ENCODE measurements around the gene NXF1. TPM values are rescaled to one million over a fixed set of nuclear protein-coding genes. Genes with fewer than 3 reads are reported as not detected.

NXF1 gene
- polyA plus RNA-seq, 1 of the 3 experiments (the other 2 are of a cell fraction) = 59.7 TPM

DNA sequence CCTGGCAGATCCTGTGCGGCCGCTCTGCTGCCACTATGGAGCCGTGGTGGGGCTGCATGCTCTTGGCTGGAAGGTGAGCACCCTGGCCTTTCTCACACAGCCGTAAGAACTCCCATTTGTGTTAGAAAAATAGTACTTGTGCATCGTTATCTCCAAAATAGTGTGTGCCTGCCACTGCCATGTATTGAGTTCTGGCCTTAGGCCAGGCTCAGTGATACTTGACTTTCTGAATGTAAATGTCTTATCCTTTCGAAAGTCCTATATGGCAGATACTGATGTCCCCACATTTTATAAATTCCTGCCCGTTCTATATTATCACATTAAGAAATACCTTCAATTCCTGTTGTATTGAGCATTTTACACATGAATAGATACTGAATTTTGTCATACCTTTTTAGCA, 22.5 kb downstream of the NXF1 start:
- TF ChIP-seq MXI1 (IDR thresholded peaks at IDR 0.05; ENCODE audit: low read depth, low read length) (no peak), TCF12 (IDR thresholded peaks at IDR 0.05) (no peak), TAF1 (IDR thresholded peaks at IDR 0.05; ENCODE audit: borderline replicate concordance, low read depth, low read length) (no peak), TEAD4 (IDR thresholded peaks at IDR 0.05; ENCODE audit: borderline replicate concordance, insufficient read depth) (no peak)
- H3K27ac ChIP-seq (ENCODE audit: low read depth in 2 of 2, low read length in 1 of 2) = no peak overlapping the region
- POLR2A ChIA-PET = no interaction called here

DNA sequence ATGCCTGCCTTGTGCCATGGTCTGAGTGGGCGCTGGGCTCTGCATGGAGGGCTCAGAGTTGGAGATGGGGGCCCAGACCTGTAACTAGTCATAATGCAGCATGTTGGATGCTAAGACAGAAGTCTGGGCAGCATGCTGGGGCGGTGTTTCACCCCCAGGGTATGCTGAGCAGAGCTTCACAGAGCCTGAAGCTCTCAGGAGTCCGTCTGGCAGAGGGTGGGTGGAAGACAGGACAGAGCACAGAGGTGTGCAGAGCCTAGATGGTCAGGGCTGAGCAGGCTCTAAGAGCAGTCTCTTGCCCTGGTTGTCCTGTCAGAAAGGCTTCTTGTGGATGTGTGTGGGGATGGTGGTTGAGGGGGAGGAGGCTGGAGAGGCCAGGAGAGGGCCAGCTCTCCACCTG, 26.8 kb downstream of the NXF1 start:
- no peak overlapping the region for H3K9ac ChIP-seq
- peaks cover 13% of the 10 kb centered on the region for H3K79me2 ChIP-seq (ENCODE audit: insufficient read depth)
- no peak overlapping the region for H2AFZ ChIP-seq (ENCODE audit: low read depth)
- H3K36me3 ChIP-seq (replicated peaks in 1 of 2; ENCODE audit: control insufficient read depth in 1 of 2, insufficient read depth in 2 of 2, low read length in 1 of 2) = peaks cover 11 to 13% of the 10 kb centered on the region in 2 experiments
- DNase-seq = no peak
- WGBS (ENCODE audit: low lambda C conversion rate) = 91% methylated on average over 2 of the region's 3 CpGs
- CTCF ChIA-PET = interaction anchor here (1.7 to 9.8 kb wide), 2 partner anchors 8 to 9 kb away, joined by 4 to 130 read pairs; partner anchors contain the start of gene TMEM179B
- H3K9me3 ChIP-seq = no peaks in the 10 kb centered on the region
- no peak overlapping the region for H3K4me3 ChIP-seq (ENCODE audit: low read depth in 2 of 2, low read length in 1 of 2)
- H4K20me1 ChIP-seq (ENCODE audit: insufficient read depth) = no peaks in the 10 kb centered on the region
- H3K27ac ChIP-seq (ENCODE audit: low read depth in 2 of 2, low read length in 1 of 2) = no peak overlapping the region
- no peaks in the 10 kb centered on the region for H3K4me1 ChIP-seq (ENCODE audit: control insufficient read depth in 1 of 2, insufficient read depth in 2 of 2, low read depth in 1 of 2, low read length in 1 of 2)
- peaks cover 6% of the 10 kb centered on the region for H3F3A ChIP-seq (replicated peaks; ENCODE audit: insufficient read depth)
- no peaks in the 10 kb centered on the region for H3K27me3 ChIP-seq (ENCODE audit: insufficient read depth)
- H3K9me2 ChIP-seq = no peaks in the 10 kb centered on the region
- POLR2A ChIA-PET = no interaction called here
- H3K4me2 ChIP-seq = no peak overlapping the region
- no peak for TF ChIP-seq TCF12 (IDR thresholded peaks at IDR 0.05)
- TF ChIP-seq, protein P1, sequence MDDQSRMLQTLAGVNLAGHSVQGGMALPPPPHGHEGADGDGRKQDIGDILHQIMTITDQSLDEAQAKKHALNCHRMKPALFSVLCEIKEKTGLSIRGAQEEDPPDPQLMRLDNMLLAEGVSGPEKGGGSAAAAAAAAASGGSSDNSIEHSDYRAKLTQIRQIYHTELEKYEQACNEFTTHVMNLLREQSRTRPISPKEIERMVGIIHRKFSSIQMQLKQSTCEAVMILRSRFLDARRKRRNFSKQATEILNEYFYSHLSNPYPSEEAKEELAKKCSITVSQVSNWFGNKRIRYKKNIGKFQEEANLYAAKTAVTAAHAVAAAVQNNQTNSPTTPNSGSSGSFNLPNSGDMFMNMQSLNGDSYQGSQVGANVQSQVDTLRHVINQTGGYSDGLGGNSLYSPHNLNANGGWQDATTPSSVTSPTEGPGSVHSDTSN (IDR thresholded peaks at IDR 0.05) = no peak
- no peak for TF ChIP-seq CHD2 (IDR thresholded peaks at IDR 0.05; ENCODE audit: low read length, partially characterized antibody)
- no peak for TF ChIP-seq RFX5 (IDR thresholded peaks at IDR 0.05; ENCODE audit: low read length)

More for the DNA sequence above, 22.5 kb downstream of the NXF1 start:
- no peak overlapping the region for H3K4me3 ChIP-seq (ENCODE audit: low read depth in 2 of 2, low read length in 1 of 2)
- peaks cover 14 to 15% of the 10 kb centered on the region in 2 experiments for H3K36me3 ChIP-seq (replicated peaks in 1 of 2; ENCODE audit: control insufficient read depth in 1 of 2, insufficient read depth in 2 of 2, low read length in 1 of 2)
- DNase-seq = no peak
- no peak overlapping the region for H3K9ac ChIP-seq
- no peaks in the 10 kb centered on the region for H3K9me2 ChIP-seq
- H3K4me2 ChIP-seq = no peak overlapping the region
- H3K79me2 ChIP-seq (ENCODE audit: insufficient read depth) = peaks cover 14% of the 10 kb centered on the region; the same call in 1 of the 2 replicates
- H2AFZ ChIP-seq (ENCODE audit: low read depth) = no peak overlapping the region
- H3K9me3 ChIP-seq = no peaks in the 10 kb centered on the region
- peaks cover 0 to 6% of the 10 kb centered on the region in 2 experiments; a peak in 3 of 4 replicates for H3K4me1 ChIP-seq (ENCODE audit: control insufficient read depth in 1 of 2, insufficient read depth in 2 of 2, low read depth in 1 of 2, low read length in 1 of 2)
- no peaks in the 10 kb centered on the region for H3K27me3 ChIP-seq (ENCODE audit: insufficient read depth)
- CTCF ChIA-PET = no interaction called here
- H3F3A ChIP-seq (replicated peaks; ENCODE audit: insufficient read depth) = peaks cover 11% of the 10 kb centered on the region
- H4K20me1 ChIP-seq (ENCODE audit: insufficient read depth) = no peaks in the 10 kb centered on the region
- WGBS (ENCODE audit: low lambda C conversion rate) = 93% methylated on average over 3 of the region's 7 CpGs

DNA sequence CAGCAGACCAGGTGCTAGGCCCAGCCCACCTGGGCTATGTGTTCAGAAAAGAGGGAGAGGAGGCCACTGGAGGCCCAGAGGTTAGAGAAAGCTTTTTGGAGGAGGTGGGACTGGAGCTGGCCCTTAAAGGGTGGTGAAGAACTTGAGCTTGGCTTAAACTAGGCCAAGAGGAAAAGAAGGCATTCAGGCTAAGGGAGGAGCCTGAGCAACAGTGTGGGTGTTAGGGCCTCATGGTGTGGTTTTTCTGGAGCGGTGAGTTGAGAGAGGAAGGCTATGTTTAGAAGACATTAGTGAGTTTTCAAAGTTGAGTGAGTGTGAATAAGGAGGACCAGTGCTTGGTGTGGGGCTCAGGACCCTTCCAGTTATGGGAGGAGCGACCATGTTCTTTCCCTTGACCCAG, 27.9 kb downstream of the NXF1 start:
- Histone ChIP-seq H3K79me2 (ENCODE audit: insufficient read depth) (peaks cover 23% of the 10 kb centered on the region), H3F3A (replicated peaks; ENCODE audit: insufficient read depth) (peaks cover 6% of the 10 kb centered on the region), H3K27me3 (ENCODE audit: insufficient read depth) (no peaks in the 10 kb centered on the region), H3K4me2 (no peak overlapping the region), H3K4me3 (ENCODE audit: low read depth in 2 of 2, low read length in 1 of 2) (no peak overlapping the region), H4K20me1 (ENCODE audit: insufficient read depth) (no peaks in the 10 kb centered on the region), H2AFZ (ENCODE audit: low read depth) (no peak overlapping the region), H3K9me3 (no peaks in the 10 kb centered on the region), H3K27ac (ENCODE audit: low read depth in 2 of 2, low read length in 1 of 2) (no peak overlapping the region), H3K9ac (no peak overlapping the region), H3K4me1 (ENCODE audit: control insufficient read depth in 1 of 2, insufficient read depth in 2 of 2, low read depth in 1 of 2, low read length in 1 of 2) (no peaks in the 10 kb centered on the region), H3K9me2 (no peaks in the 10 kb centered on the region), H3K36me3 (replicated peaks in 1 of 2; ENCODE audit: control insufficient read depth in 1 of 2, insufficient read depth in 2 of 2, low read length in 1 of 2) (peaks cover 5 to 12% of the 10 kb centered on the region in 2 experiments)
- CTCF ChIA-PET = interaction anchor here (1.1 to 9.8 kb wide), 2 partner anchors 9 to 86 kb away, joined by 3 to 130 read pairs; partner anchors contain the start of gene TMEM179B
- 94% methylated on average over 2 of the region's 2 CpGs for WGBS (ENCODE audit: low lambda C conversion rate)
- TF ChIP-seq MXI1 (IDR thresholded peaks at IDR 0.05; ENCODE audit: low read depth, low read length) (no peak), GATA2 (CRISPR knock-in tag; IDR thresholded peaks at IDR 0.05) (no peak), RAD21 (IDR thresholded peaks at IDR 0.05; ENCODE audit: low read length) (no peak), EZH2phosphoT487 (IDR thresholded peaks at IDR 0.05; ENCODE audit: borderline replicate concordance, low read depth) (no peak), TAF1 (IDR thresholded peaks at IDR 0.05; ENCODE audit: borderline replicate concordance, low read depth, low read length) (no peak), GABPA (IDR thresholded peaks at IDR 0.05; ENCODE audit: low read depth) (no peak), RFX5 (IDR thresholded peaks at IDR 0.05; ENCODE audit: low read length) (no peak)
- TF ChIP-seq, protein P2, sequence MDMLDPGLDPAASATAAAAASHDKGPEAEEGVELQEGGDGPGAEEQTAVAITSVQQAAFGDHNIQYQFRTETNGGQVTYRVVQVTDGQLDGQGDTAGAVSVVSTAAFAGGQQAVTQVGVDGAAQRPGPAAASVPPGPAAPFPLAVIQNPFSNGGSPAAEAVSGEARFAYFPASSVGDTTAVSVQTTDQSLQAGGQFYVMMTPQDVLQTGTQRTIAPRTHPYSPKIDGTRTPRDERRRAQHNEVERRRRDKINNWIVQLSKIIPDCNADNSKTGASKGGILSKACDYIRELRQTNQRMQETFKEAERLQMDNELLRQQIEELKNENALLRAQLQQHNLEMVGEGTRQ (IDR thresholded peaks at IDR 0.05; ENCODE audit: borderline replicate concordance, low read depth, low read length) = no peak
- TF ChIP-seq, protein P3, sequence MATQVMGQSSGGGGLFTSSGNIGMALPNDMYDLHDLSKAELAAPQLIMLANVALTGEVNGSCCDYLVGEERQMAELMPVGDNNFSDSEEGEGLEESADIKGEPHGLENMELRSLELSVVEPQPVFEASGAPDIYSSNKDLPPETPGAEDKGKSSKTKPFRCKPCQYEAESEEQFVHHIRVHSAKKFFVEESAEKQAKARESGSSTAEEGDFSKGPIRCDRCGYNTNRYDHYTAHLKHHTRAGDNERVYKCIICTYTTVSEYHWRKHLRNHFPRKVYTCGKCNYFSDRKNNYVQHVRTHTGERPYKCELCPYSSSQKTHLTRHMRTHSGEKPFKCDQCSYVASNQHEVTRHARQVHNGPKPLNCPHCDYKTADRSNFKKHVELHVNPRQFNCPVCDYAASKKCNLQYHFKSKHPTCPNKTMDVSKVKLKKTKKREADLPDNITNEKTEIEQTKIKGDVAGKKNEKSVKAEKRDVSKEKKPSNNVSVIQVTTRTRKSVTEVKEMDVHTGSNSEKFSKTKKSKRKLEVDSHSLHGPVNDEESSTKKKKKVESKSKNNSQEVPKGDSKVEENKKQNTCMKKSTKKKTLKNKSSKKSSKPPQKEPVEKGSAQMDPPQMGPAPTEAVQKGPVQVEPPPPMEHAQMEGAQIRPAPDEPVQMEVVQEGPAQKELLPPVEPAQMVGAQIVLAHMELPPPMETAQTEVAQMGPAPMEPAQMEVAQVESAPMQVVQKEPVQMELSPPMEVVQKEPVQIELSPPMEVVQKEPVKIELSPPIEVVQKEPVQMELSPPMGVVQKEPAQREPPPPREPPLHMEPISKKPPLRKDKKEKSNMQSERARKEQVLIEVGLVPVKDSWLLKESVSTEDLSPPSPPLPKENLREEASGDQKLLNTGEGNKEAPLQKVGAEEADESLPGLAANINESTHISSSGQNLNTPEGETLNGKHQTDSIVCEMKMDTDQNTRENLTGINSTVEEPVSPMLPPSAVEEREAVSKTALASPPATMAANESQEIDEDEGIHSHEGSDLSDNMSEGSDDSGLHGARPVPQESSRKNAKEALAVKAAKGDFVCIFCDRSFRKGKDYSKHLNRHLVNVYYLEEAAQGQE (IDR thresholded peaks at IDR 0.05; ENCODE audit: low read depth, low read length) = no peak
- no peak for DNase-seq
- POLR2A ChIA-PET = no interaction called here

Measured in SK-N-SH (cell line).